Glutamatergic neuron (in vitro differentiated cells): ENCODE measurements around the gene TEX44. TPM values are rescaled to one million over a fixed set of nuclear protein-coding genes. Genes with fewer than 3 reads are reported as not detected.

ENCODE experiments used
- DNase-seq: peaks from one replicate; pipeline ENCODE4 v3.0.0; 2022
- H3K27ac Mint-ChIP-seq: one replicate; pipeline ENCODE4 v1.8.0; 2020; ENCODE audit warnings: mild to moderate bottlenecking, mixed read lengths, inconsistent platforms; ENCODE audit not compliant: unreplicated experiment
- H3K27me3 Mint-ChIP-seq: one replicate; pipeline ENCODE4 v1.8.0; 2020; ENCODE audit warnings: mild to moderate bottlenecking, moderate library complexity, mixed read lengths, inconsistent platforms; ENCODE audit not compliant: unreplicated experiment
- H3K36me3 Mint-ChIP-seq: one replicate; pipeline ENCODE4 v1.8.0; 2020; ENCODE audit warnings: mild to moderate bottlenecking, mixed read lengths, inconsistent platforms; ENCODE audit not compliant: unreplicated experiment
- H3K4me1 Mint-ChIP-seq: one replicate; pipeline ENCODE4 v1.8.0; 2020; ENCODE audit warnings: mild to moderate bottlenecking, low read depth, mixed read lengths, inconsistent platforms; ENCODE audit not compliant: unreplicated experiment
- H3K4me3 Mint-ChIP-seq: one replicate; pipeline ENCODE4 v1.8.0; 2020; ENCODE audit warnings: mild to moderate bottlenecking, mixed read lengths, inconsistent platforms; ENCODE audit not compliant: unreplicated experiment
- H3K9me3 Mint-ChIP-seq: one replicate; pipeline ENCODE4 v1.8.0; 2020; ENCODE audit warnings: mild to moderate bottlenecking, moderate library complexity, mixed read lengths, inconsistent platforms; ENCODE audit not compliant: unreplicated experiment
- total RNA-seq: library from RNA; stranded (reverse); fragmentation: NEBNext Ultra II Directional; extraction: Animal tissue kit (Norgen Biotek cat#: 25700); gene quantifications from one replicate; pipeline ENCODE4 v1.2.1, GENCODE V29; 2021; ENCODE audit not compliant: unreplicated experiment
- TF ChIP-seq, protein P1 (sequence below): fragments of 200-600 bp; sonication (generic); IDR thresholded peaks from one replicate; pipeline ENCODE4 v1.5.0; 2021; ENCODE audit not compliant: partially characterized antibody, unreplicated experiment

TEX44 gene
- total RNA-seq, 1 donor from 2014 or later = not detected

DNA sequence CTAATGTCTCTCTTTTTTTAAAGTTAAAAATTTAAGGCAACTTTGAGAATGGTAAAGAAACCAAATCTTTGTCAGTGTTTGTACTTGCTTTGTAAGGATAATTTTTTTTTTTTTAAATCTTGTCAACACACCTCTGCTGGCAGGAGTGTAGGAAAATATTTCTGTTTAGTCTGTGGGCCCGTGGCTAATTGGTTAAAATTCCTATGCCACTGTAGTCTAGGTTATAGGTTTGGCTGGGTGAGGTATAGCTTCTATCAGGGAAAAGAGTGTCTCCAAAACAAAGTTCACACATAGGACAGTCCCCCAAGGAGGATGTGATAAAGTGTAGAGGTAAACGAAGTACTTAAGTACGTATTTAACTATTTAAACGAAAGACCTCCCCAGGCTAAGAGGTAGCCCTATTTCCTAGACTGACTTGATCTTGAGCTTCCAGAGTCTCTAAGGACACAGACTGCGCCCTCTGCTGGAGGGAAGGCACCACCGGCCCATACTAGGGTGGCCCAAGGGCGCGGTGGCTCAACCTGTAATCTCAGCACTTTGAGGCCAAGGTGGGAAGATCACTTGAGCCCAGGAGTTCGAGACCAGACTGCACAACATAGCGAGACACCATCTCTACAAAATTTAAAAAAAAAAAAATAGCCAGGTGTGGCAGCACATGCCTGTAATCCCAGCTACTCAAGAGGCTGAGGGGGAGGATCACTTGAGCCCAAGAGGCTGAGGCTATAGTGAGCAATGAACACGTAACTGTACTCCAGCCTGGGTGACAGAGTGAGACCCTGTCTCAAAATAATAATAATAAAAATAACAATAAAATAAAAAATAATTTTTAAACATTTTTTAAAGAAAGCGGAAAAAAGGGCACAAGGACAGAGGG lies 8.9 kb downstream of the TEX44 start:
- H3K27me3 Mint-ChIP-seq = no peaks in the 10 kb centered on the region
- peaks cover 30% of the 10 kb centered on the region for H3K4me1 Mint-ChIP-seq
- H3K4me3 Mint-ChIP-seq = no peak overlapping the region
- DNase-seq = peak; percentile 86
- peak overlapping the region; percentile 76 for H3K27ac Mint-ChIP-seq
- peaks cover 13% of the 10 kb centered on the region for H3K9me3 Mint-ChIP-seq
- TF ChIP-seq, protein P1, sequence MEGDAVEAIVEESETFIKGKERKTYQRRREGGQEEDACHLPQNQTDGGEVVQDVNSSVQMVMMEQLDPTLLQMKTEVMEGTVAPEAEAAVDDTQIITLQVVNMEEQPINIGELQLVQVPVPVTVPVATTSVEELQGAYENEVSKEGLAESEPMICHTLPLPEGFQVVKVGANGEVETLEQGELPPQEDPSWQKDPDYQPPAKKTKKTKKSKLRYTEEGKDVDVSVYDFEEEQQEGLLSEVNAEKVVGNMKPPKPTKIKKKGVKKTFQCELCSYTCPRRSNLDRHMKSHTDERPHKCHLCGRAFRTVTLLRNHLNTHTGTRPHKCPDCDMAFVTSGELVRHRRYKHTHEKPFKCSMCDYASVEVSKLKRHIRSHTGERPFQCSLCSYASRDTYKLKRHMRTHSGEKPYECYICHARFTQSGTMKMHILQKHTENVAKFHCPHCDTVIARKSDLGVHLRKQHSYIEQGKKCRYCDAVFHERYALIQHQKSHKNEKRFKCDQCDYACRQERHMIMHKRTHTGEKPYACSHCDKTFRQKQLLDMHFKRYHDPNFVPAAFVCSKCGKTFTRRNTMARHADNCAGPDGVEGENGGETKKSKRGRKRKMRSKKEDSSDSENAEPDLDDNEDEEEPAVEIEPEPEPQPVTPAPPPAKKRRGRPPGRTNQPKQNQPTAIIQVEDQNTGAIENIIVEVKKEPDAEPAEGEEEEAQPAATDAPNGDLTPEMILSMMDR = peak; percentile 85
- H3K36me3 Mint-ChIP-seq = no peaks in the 10 kb centered on the region

DNA sequence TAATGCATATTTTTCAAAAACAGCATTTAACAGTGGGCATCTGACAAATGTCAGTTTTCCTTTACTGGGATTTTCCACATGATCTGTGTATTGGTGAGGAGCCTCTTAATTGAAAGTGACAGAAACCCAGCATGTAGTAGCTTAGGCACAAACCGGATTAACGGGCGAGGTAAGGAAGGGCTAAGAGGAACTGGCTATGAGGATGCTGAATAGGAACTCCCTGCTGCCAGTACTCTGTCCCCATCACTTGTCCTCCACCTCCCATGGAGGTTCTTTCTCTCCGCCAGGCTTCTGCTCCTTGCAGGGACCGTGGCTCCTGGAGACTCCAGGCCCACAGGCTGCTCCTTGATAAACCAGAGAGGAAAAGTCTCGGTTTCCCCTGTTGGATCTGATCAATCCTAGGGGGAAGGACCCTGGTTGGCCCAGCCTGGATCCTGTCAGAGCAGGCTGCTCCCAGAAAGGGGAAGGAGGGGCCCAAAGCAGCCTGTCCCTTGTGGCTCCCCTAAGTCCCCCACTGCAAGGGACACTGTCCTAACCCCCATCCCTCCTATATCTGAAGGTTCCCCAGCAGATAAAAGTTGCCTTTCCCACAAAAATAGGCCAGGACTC lies 10.3 kb downstream of the TEX44 start:
- Mint-ChIP-seq H3K9me3 (peaks cover 13% of the 10 kb centered on the region), H3K4me1 (peaks cover 30% of the 10 kb centered on the region), H3K27me3 (no peaks in the 10 kb centered on the region), H3K27ac (peak overlapping the region; percentile 94), H3K36me3 (no peaks in the 10 kb centered on the region), H3K4me3 (peak overlapping the region; percentile 62)
- DNase-seq = no peak
- TF ChIP-seq, protein P1 = no peak

DNA sequence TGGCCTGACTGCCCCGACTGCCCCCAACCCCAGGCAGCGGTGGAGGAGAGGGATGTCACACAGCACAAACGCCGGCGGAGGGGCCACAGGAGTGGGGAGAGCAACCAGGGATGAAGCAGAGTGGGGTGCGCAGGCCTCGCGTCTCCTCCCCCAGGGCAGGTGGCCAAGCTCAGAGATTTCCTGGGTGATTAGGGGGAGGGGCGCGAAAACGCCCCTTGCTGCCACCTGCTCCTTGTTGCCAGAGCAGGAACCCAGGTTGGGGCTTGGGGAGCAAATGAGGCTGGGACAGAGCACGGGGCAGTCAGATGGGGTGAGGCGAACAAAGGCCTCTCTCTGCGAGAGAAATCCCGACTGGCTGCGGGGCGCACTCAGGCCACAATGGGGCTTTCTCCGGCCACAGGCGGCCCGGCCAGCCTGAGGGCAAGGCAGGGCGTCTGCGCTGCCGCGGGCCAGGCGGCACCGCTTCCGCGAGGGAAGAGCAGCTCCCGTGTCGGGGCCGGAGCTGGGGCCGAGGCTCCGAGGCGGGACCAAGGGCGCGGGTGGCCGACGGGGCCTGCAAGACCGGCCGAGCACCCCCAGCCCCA lies 11.5 kb downstream of the TEX44 start:
- DNase-seq = no peak
- Mint-ChIP-seq H3K27ac (peak overlapping the region; percentile 94), H3K27me3 (no peaks in the 10 kb centered on the region), H3K4me3 (peak overlapping the region; percentile 52), H3K36me3 (no peaks in the 10 kb centered on the region), H3K4me1 (peaks cover 30% of the 10 kb centered on the region), H3K9me3 (peaks cover 13% of the 10 kb centered on the region)
- TF ChIP-seq, protein P1 = no peak

GRCh38 chr2:231604685-231605606 lies 12.3 kb downstream of the TEX44 start:
- TF ChIP-seq, protein P1 = no peak
- peak overlapping the region; percentile 98 for H3K27ac Mint-ChIP-seq
- H3K36me3 Mint-ChIP-seq = no peaks in the 10 kb centered on the region
- peak overlapping the region; percentile 53 for H3K4me3 Mint-ChIP-seq
- peaks cover 13% of the 10 kb centered on the region for H3K9me3 Mint-ChIP-seq
- H3K27me3 Mint-ChIP-seq = no peaks in the 10 kb centered on the region
- peak; percentile 99 for DNase-seq
- H3K4me1 Mint-ChIP-seq = peaks cover 30% of the 10 kb centered on the region
